Smooth muscle cell (in vitro differentiated cells): ENCODE data around the gene PPFIA1. TPM values are rescaled to one million over a fixed set of nuclear protein-coding genes. Genes with fewer than 3 reads are reported as not detected.

Experiments
- DNase-seq: peaks from one replicate; lab custom pipeline; 2025; ENCODE audit not compliant: unreplicated experiment; lab: John Stamatoyannopoulos, UW
- H2AFZ ChIP-seq: fragments of 200-600 bp; sonication (generic); 2 replicates; pipeline ENCODE4 v1.6.0; 2016; ENCODE audit warnings: antibody characterized with exemption, low read depth, mild to moderate bottlenecking
- H3F3A ChIP-seq: fragments of 200-600 bp; sonication (generic); 2 replicates; pipeline ENCODE4 v1.6.0; 2017; ENCODE audit warnings: antibody characterized with exemption, low read depth
- H3K27ac ChIP-seq: fragments of 200-600 bp; sonication (generic); 2 replicates; pipeline ENCODE4 v1.5.1; 2016; ENCODE audit warnings: low read depth, mild to moderate bottlenecking
- H3K27me3 ChIP-seq: fragments of 200-600 bp; sonication (generic); 2 replicates; pipeline ENCODE4 v1.6.1; 2016; ENCODE audit warnings: low read depth, mild to moderate bottlenecking
- H3K36me3 ChIP-seq: fragments of 200-600 bp; sonication (generic); 2 replicates; pipeline ENCODE4 v1.5.1; 2016; ENCODE audit warnings: low read depth
- H3K4me1 ChIP-seq: fragments of 200-600 bp; sonication (generic); 2 replicates; pipeline ENCODE4 v1.5.1; 2016; ENCODE audit warnings: low read depth
- H3K4me2 ChIP-seq: fragments of 200-600 bp; sonication (generic); 2 replicates; pipeline ENCODE4 v1.6.0; 2016; ENCODE audit warnings: mild to moderate bottlenecking
- H3K4me3 ChIP-seq: fragments of 200-600 bp; sonication (generic); 2 replicates; pipeline ENCODE4 v1.5.1; 2016; ENCODE audit warnings: mild to moderate bottlenecking
- H3K79me2 ChIP-seq: fragments of 200-600 bp; sonication (generic); 2 replicates; pipeline ENCODE4 v1.6.0; 2016; ENCODE audit warnings: low read depth, mild to moderate bottlenecking
- H3K9ac ChIP-seq: fragments of 200-600 bp; sonication (generic); 2 replicates; pipeline ENCODE4 v1.6.0; 2016; ENCODE audit warnings: low read depth
- H3K9me3 ChIP-seq: fragments of 200-600 bp; sonication (generic); replicated peaks from 2 replicates; pipeline ENCODE4 v1.5.1; 2016; ENCODE audit warnings: low read depth
- H4K20me1 ChIP-seq: fragments of 200-600 bp; sonication (generic); 2 replicates; pipeline ENCODE4 v1.6.0; 2016; ENCODE audit warnings: low read depth
- WGBS: methylation state at CpG from one replicate; pipeline ENCODE4 v1.1.7; 2016; ENCODE audit warnings: low lambda C conversion rate; 5-methylcytosine and 5-hydroxymethylcytosine counted together
- polyA plus RNA-seq: library from polyadenylated mRNA; unstranded; fragments of >200 nt; fragmentation: Nextera tagmentation; extraction: Ambion mirVana; gene quantifications from 2 replicates; pipeline ENCODE4 v1.2.1, GENCODE V29; 2016
- total RNA-seq: library from RNA; depleted of rRNA; stranded (reverse); fragments of >200 nt; gene quantifications from 2 replicates; pipeline ENCODE4 v1.2.3, GENCODE V29; 2014
- TF ChIP-seq, protein P1 (sequence below): fragments of 200-600 bp; sonication (generic); IDR thresholded peaks from 2 replicates; pipeline ENCODE4 v1.5.1; 2017; ENCODE audit warnings: borderline replicate concordance, mild to moderate bottlenecking, antibody characterized with exemption; ENCODE audit not compliant: insufficient read depth, poor library complexity, severe bottlenecking

Gene PPFIA1
- total and polyA plus RNA-seq, 2 experiments from 2014 or later: 23.8 to 48.2 TPM

DNA sequence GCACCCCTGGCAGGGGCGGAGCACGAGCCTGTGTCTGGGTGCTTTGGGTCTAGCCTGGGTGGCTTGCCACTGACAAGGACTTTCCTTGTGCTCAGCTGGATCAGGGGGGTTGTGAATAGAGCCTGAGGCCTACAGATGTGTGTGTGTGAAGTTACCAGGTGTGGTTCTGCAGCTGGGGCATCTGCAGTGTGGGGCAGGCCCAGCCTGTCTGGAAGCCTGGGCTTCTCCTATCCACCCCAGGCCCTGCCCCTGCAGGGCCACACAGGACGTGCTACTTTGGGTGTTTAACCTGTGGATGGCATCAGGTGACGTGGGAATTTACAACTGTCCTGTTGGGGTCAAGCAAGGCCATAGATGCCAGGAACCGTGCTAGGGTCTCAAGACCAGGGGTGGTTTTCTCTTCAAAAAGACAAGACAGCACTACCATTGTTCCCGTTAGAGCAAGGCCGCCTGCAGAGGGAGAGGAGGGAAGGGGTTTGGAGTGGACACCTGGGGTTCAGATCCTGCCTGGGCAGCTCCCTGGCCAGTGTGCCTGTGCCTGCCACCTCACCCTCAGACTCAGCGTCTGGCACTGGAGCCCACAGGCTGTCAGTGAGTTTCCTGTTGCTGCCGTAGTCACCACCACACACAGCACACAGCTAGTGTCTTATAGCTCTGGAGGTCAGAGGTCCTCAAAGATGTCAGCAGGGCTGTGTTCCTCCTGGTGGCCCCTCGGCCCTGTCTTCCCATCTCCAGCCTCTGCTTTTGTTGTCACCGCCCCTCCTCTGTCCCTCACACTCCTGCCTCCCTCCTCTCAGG, 159.4 kb downstream of the PPFIA1 start:
- Histone ChIP-seq H3K9ac (no peak overlapping the region), H3F3A (no peaks in the 10 kb centered on the region), H3K79me2 (no peaks in the 10 kb centered on the region), H3K4me3 (no peak overlapping the region), H3K9me3 (no peaks in the 10 kb centered on the region), H3K27me3 (no peaks in the 10 kb centered on the region), H3K36me3 (peaks cover 11% of the 10 kb centered on the region), H3K27ac (no peak overlapping the region), H2AFZ (no peak overlapping the region), H4K20me1 (peaks cover 87% of the 10 kb centered on the region), H3K4me1 (no peaks in the 10 kb centered on the region), H3K4me2 (no peak overlapping the region)
- no peak for DNase-seq
- 96% methylated on average over 11 of the region's 11 CpGs for WGBS
- TF ChIP-seq, protein P1, sequence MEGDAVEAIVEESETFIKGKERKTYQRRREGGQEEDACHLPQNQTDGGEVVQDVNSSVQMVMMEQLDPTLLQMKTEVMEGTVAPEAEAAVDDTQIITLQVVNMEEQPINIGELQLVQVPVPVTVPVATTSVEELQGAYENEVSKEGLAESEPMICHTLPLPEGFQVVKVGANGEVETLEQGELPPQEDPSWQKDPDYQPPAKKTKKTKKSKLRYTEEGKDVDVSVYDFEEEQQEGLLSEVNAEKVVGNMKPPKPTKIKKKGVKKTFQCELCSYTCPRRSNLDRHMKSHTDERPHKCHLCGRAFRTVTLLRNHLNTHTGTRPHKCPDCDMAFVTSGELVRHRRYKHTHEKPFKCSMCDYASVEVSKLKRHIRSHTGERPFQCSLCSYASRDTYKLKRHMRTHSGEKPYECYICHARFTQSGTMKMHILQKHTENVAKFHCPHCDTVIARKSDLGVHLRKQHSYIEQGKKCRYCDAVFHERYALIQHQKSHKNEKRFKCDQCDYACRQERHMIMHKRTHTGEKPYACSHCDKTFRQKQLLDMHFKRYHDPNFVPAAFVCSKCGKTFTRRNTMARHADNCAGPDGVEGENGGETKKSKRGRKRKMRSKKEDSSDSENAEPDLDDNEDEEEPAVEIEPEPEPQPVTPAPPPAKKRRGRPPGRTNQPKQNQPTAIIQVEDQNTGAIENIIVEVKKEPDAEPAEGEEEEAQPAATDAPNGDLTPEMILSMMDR: no peak

DNA sequence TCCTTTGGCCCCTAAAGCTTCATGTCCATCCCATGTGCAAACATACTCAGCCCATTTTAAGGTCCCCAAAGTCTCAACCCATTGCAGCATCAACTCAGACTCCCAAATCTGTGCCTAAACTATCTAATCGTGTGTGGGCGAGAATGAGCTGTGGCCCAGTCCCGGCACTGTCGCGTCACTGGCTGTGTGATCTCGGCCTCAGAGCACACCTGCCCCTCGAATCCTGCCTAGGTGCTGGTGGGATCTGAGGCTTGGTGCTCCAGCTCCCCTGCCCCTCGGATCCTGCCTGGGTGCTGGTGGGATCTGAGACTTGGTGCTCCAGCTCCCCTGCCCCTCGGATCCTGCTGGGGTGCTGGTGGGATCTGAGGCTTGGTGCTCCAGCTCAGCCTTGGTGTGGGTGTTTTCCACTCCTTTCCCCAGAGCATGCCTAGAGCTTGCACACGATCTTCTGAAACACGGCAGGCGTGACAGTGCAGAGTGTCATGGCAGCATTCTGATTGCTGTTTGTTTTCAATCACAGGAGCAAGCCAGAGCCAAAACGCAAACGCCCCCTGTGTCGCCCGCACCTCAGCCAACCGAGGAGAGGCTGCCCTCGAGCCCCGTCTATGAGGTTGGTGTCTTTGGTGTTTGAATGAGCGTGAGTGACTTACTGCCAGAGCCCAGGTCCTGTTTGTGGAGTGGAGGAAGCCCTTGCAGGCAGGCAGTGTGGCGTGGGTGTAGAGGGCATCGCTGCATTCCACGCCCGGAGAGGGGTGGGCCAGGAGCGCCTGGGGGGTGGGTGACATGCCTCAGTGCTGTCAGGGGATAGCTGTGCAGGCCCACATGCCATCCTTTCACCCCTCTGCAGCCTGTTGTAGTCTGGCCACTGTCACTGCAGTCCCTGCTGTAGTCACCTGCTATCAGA, 160.4 kb downstream of the PPFIA1 start:
- H3K27ac ChIP-seq: no peak overlapping the region
- TF ChIP-seq, protein P1: no peak
- no peaks in the 10 kb centered on the region for H3K4me1 ChIP-seq
- H4K20me1 ChIP-seq: peaks cover 85% of the 10 kb centered on the region
- H3K27me3 ChIP-seq: no peaks in the 10 kb centered on the region
- no peak overlapping the region for H2AFZ ChIP-seq
- DNase-seq: no peak
- no peak overlapping the region for H3K9ac ChIP-seq
- H3K79me2 ChIP-seq: no peaks in the 10 kb centered on the region
- peaks cover 11% of the 10 kb centered on the region for H3K36me3 ChIP-seq
- no peak overlapping the region for H3K4me3 ChIP-seq
- H3K4me2 ChIP-seq: no peak overlapping the region
- no peaks in the 10 kb centered on the region for H3F3A ChIP-seq
- H3K9me3 ChIP-seq: no peaks in the 10 kb centered on the region
- WGBS: 98% methylated on average over 25 of the region's 25 CpGs

DNA sequence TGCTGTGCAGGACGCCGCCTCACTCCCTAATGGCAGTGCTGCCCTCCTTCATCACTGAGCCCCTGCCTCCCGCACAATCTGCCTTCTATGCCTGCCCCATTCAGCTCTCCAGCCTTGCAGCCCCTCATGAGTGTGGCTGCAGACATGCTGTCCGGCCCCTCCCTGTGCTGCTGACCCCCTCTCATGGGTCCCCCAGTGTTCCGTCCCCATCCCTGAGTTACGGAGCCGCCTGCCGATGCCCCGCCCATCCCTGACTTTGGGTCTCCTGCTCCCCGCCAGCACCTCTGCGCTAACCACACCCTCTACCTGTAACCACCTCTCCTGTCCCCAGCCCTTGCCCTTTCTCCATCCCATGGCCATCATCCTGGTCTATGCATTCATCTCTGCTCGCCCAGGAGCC, 161.1 kb downstream of the PPFIA1 start:
- Histone ChIP-seq H2AFZ (no peak overlapping the region), H3F3A (no peaks in the 10 kb centered on the region), H3K9ac (no peak overlapping the region), H3K27me3 (no peaks in the 10 kb centered on the region), H3K9me3 (no peaks in the 10 kb centered on the region), H3K27ac (no peak overlapping the region), H3K79me2 (no peaks in the 10 kb centered on the region), H3K4me1 (no peaks in the 10 kb centered on the region), H3K36me3 (peaks cover 11% of the 10 kb centered on the region), H3K4me3 (no peak overlapping the region), H3K4me2 (no peak overlapping the region), H4K20me1 (peaks cover 85% of the 10 kb centered on the region)
- no peak for DNase-seq
- 98% methylated on average over 6 of the region's 12 CpGs for WGBS
- TF ChIP-seq, protein P1: no peak
